ENCODE measurements around the gene STK10. TPM values are rescaled to one million over a fixed set of nuclear protein-coding genes. Genes with fewer than 3 reads are reported as not detected.

STK10 gene
- total RNA-seq, 1 donor from 2014 or later: 9.1 TPM

DNA sequence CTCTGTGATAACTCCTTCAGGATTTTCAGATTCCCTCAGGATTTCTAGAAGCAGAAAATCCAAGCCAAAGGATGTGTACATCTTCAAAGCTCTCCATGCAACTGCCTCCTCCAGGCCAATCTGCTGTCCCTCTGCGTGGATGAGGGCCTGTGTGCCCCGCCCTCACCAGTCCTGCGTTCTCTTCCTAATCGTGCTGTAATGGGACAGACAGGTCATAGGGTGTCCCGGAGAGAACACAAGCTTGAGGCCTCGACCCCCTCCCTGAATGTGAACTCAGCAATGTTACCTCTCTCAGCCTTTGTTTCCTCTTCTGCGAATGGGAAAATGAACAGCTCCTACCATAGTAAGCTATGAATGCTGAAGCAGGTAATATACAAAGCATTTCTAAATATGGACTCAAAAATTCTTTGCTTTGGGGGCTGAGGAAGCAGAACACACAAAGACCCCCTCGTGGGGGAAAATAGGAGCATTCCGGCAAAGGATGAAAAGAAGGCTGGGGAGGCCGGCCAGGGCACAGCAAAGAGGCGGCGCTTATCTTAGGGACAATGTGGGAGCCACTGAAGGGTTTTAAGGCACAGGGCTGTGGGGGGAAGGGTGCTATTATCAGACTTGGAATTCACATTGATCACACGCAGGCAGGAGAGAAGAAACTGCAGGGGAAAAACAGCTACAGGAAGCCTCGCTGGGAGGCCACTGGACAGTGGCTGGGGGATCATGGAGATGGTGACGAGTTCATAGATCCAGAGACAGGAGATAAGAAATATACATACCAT is 124.4 kb downstream of the STK10 start:
- no peak for ATAC-seq
- no peak for DNase-seq (ENCODE audit: low spot score)

- DNase-seq (ENCODE audit: low spot score) (no peak), ATAC-seq (peak; percentile 66)
Measured at GRCh38 chr5:172059661-172060100, 128.3 kb downstream of the STK10 start.

- DNase-seq (ENCODE audit: low spot score) (no peak), ATAC-seq (no peak)
Measured at GRCh38 chr5:172058088-172058487, 129.9 kb downstream of the STK10 start.

GRCh38 chr5:172055996-172056395 is 132.0 kb downstream of the STK10 start:
- DNase-seq (ENCODE audit: low spot score) (no peak), ATAC-seq (no peak)

DNA sequence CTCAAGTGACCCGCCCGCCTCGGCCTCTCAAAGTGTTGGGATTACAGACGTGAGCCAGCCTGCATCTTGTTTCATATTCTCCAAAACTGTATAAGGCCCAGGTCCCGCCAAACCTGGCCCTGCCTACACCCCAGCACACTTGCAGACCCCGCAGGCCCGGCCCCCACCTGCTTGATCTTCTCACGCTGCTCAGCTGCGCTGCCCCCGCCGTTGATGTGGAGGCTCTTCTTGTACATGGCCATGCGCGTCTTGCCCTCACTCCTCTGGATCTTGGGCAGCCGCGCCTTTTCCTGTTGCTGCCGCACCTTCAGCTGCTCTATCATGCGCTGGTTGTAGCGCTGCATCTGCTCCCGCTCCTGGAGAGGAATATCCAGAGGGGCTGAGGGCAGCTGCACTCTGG is 132.6 kb downstream of the STK10 start:
- no peak for ATAC-seq
- DNase-seq (ENCODE audit: low spot score): no peak

DNA sequence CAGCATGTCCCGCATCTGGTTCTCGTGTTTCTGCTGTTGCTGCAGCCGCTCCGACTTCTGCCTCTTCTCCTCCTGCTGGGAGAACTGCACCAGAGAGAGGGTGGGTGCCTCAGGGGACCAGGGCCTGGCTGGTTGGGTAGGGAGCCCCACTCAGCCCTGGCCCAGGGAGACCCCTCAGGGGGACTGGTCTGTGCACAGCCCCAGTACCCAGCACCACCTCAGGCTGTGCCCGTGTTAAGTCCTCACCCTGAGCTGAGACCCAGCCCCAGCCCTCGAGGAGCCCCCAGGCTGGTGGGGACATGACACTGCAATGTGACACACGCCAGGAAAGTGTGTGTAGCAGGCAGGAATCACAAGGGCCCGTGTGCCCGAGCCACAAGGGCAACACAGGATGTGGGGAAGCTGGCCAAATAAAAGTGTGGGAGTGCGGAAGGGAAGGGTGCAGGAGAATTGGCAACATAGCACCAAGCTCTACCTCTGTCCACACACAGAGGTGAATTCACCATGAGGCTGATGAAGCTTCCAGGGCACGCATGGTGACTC is 133.3 kb downstream of the STK10 start:
- DNase-seq (ENCODE audit: low spot score): no peak
- ATAC-seq: no peak

GRCh38 chr5:172052450-172053236 is 135.4 kb downstream of the STK10 start:
- no peak for DNase-seq (ENCODE audit: low spot score)
- ATAC-seq: peak; percentile 35

- ATAC-seq: no peak
Measured at GRCh38 chr5:172051643-172052339, 136.2 kb downstream of the STK10 start.

GRCh38 chr5:172050080-172050479 is 137.9 kb downstream of the STK10 start:
- no peak for ATAC-seq
- DNase-seq (ENCODE audit: low spot score): no peak

More at GRCh38 chr5:172051643-172052339, 136.2 kb downstream of the STK10 start:
- DNase-seq (ENCODE audit: low spot score): no peak

DNA sequence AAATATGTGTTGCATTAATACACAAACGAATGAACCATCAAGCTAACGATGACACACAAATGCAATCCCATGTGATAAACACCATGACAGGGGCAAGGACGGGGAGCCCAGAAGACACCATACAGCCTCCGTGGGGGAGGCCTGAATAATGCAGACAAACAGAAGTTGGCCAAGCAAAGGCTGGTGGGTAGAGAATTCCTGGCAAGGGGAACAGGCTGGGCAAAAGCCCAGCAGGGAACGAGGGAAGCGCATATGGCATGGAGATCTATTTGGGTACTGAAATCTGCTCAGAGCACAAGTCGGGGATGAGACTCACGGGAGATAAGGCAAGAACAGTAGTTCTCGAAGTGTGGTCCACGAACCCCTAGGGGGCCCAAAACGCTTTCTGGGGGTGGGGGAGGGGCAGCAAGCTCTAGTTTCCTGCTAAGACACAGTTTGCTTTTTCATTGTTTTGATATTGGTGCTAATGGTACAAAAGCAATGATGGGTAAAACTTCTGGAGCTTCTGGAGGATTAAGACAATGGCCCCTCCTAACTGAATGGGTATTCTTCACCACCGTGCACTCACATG is 138.7 kb downstream of the STK10 start:
- ATAC-seq (no peak), DNase-seq (ENCODE audit: low spot score) (no peak)

DNA sequence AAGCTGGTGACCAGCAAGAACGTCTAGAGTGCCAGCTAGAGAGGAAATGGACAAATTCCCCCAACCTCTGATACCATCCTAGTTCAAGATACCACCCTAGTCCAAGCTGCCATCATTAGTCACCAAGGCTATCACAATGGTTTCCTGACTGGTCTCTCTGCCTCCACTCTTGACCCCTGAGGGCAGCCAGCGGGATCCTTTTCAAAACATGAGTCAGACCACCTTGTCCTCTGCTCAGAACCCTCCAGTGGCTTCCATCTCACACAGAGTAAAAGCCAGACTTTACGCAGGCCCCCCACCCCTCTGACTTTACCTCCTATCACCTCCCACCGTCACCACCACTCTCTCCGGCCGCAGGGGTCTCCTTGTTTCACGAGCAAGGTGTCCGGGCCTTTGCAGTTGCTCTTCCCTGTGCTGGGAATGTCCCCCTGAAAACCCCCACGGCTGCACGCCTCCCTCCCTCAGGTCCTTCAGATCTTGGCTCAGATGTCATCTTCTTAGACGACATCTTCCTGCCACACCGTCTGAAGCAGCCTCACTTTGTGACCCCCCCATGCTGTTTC is 139.4 kb downstream of the STK10 start:
- no peak for DNase-seq (ENCODE audit: low spot score)
- no peak for ATAC-seq

DNA sequence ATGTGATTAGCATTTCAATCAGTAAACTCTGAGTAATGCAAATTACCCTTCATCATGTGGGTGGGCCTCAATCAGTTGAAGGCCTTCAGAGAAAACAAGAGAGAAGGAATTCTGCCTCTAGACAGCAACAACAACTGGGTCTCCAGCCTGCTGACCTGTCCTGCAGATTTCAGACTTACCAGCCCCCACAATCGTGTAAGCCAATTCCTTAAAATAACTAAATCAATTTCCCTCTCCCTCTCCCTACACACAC is 139.9 kb downstream of the STK10 start:
- ATAC-seq (no peak), DNase-seq (ENCODE audit: low spot score) (no peak)

DNA sequence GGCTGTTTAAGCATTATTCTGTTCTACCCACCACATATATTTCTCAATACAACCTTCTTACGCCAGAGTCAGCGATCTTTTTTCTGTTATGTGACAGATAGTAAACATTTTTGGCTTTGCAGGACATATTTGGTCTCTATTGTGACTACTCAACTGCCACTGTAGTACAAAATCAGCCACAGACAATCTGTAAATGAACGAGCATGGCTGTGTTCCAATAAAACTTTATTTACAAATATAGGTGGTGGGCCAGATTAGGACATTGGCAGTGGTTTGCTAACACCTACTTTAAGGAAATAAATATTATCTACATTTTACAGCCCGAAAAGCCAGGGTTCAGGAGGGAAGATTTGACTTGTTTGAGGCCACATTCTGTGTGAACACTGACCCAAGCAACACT is 141.4 kb downstream of the STK10 start:
- DNase-seq (ENCODE audit: low spot score) (no peak), ATAC-seq (no peak)

DNA sequence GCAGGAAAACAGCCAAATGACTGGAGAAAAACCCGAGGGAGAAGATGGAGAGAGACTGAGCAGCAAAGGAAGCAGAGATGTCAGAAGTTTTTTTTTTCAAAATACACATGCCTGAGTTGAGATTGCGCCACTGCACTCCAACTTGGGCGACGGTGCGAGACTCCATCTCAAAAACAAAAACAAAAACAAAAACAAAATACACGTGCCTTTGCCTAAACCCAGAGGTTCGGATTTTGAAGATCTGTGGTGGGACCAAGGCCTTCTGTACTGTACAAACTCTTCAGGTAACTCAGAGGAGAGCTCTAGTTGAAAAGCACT is 142.8 kb downstream of the STK10 start:
- DNase-seq (ENCODE audit: low spot score) (no peak), ATAC-seq (no peak)

DNA sequence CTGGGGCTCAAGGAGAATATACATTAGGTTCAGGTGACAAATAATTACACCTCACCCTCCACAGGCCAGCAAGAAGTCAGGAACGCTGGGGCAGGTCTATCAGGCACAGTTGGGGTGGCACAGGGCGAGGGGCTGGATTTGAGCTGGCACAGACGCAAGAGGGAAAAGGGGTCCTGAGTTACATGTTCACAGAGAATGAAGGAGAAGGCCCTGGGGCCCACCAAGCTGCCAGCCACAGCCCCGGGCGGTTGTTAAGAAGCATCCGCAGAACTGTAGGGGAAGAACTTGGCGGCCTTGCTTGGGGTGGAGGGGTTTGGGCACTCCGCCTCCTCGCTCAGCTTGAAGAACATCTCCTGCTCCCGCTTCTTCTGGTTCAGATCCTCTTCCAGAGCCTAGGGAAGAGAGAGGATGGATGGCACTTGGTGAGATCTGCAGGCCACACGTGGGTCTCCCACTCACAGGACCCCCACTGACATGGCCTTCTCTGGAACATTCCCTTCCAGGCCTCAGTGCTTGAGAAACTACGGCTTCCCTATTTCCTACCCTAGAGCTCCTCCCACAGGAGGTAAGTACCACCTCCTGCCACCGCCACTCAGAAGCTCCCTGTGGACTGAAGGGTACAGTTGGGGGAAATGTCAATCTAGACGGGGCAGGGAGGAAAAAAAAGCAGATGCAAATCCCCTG is 143.3 kb downstream of the STK10 start:
- DNase-seq (ENCODE audit: low spot score) (no peak), ATAC-seq (no peak)

- ATAC-seq (no peak), DNase-seq (ENCODE audit: low spot score) (no peak)
Measured at GRCh38 chr5:172043865-172044264, 144.2 kb downstream of the STK10 start.

DNA sequence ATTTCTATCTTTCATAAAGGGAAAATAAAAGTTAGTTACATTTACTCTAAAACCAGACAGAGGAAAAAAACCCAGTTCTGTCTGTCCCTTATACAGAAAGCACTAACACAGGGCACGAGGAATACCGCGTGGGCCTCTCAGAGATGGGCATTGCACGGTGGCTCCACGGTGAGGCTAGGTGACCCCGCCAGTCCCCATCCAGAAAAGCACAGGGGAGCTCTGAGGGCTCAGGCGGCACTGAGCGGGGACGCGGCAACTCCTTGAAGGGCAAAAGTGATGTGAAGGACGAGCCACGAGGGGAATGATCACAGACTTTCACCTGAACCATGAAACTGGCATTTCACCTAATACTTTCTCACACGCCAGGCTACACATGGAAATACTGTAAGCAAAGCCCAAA is 145.8 kb downstream of the STK10 start:
- ATAC-seq: no peak

GRCh38 chr5:172038167-172038566 is 149.9 kb downstream of the STK10 start:
- ATAC-seq (no peak), DNase-seq (ENCODE audit: low spot score) (no peak)

More for the DNA sequence above, 145.8 kb downstream of the STK10 start:
- DNase-seq (ENCODE audit: low spot score): no peak

DNA sequence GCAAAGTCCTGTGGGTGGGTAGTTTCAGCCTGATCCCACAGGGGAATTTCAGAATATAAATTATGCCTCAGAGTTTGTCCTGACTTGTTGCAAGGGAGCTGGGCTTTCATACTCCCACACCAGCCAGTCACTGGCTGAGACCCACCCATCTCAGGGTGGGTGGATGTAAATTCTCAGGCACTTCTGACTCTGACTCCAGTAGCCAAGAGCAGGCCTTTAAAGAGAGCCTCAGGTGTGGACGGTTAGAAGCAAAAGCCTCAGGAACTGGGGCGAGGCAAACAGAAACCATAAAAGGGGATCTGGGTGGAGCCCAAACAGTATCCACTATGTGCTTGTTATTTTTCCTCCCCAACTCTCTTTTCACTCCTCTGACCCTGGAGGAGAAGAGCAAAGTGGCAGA is 153.0 kb downstream of the STK10 start:
- ATAC-seq (no peak), DNase-seq (ENCODE audit: low spot score) (no peak)

GRCh38 chr5:172031894-172032461 is 156.0 kb downstream of the STK10 start:
- ATAC-seq (no peak), DNase-seq (ENCODE audit: low spot score) (no peak)
